ENCODE measurements around the gene CBLN1. TPM values are rescaled to one million over a fixed set of nuclear protein-coding genes. Genes with fewer than 3 reads are reported as not detected.

The CBLN1 gene
- total RNA-seq, 1 experiment from 2014 or later = not detected

DNA sequence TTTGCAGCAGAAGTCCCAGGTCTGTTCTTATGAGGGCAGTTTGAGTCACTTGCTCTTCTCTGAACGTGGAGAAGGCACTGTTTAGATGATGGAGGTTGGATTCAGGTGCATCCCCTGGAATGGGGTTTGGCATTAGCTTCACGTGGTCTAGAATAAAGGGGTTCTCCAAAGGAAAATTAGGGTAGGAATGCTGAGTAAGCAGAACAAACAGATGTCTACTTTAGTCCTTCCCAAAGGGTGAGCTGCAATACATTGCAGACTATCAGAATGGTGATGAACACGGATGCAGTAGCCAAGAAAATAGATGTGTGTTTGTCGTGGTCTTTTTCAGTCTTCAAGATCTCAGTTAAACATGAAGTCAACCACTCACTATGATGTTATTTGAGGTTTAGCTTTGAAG is 3.3 kb upstream of the CBLN1 start:
- intact Hi-C loops (cut with micrococcal nuclease; ENCODE audit: unreplicated experiment) = no loop called here
- Histone ChIP-seq H3K27ac (no peak overlapping the region), H4K20me1 (ENCODE audit: insufficient read depth) (no peaks in the 10 kb centered on the region), H2AFZ (no peak overlapping the region), H3K9me3 (ENCODE audit: insufficient read depth, low read depth) (no peaks in the 10 kb centered on the region), H3K9me2 (ENCODE audit: insufficient read depth) (no peaks in the 10 kb centered on the region), H3K4me3 (no peak overlapping the region), H3K4me1 (replicated peaks; ENCODE audit: insufficient read depth) (no peaks in the 10 kb centered on the region), H3K36me3 (ENCODE audit: low read depth) (no peaks in the 10 kb centered on the region), H3K79me2 (ENCODE audit: low read depth) (no peaks in the 10 kb centered on the region), H3K4me2 (no peak overlapping the region), H3K27me3 (ENCODE audit: insufficient read depth, low read depth) (no peaks in the 10 kb centered on the region), H3F3A (ENCODE audit: insufficient read depth, low read depth) (no peaks in the 10 kb centered on the region)
- no peak for TF ChIP-seq EZH2 (IDR thresholded peaks at IDR 0.05; ENCODE audit: low read depth)
- no peak for TF ChIP-seq CTCF (conservative IDR thresholded peaks at IDR 0.05)
- CTCF ChIA-PET = no interaction called here
- DNase-seq = no peak
- POLR2A ChIA-PET (ENCODE audit: unreplicated experiment) = no interaction called here
- no TSS peak for BruUV-seq (replicated peaks)

GRCh38 chr16:49283376-49284049 is 1.9 kb upstream of the CBLN1 start:
- Histone ChIP-seq H3K9me2 (ENCODE audit: insufficient read depth) (no peaks in the 10 kb centered on the region), H4K20me1 (ENCODE audit: insufficient read depth) (no peaks in the 10 kb centered on the region), H3K79me2 (ENCODE audit: low read depth) (no peaks in the 10 kb centered on the region), H3K9me3 (ENCODE audit: insufficient read depth, low read depth) (no peaks in the 10 kb centered on the region), H3K36me3 (ENCODE audit: low read depth) (no peaks in the 10 kb centered on the region), H3K4me3 (no peak overlapping the region), H3F3A (ENCODE audit: insufficient read depth, low read depth) (no peaks in the 10 kb centered on the region), H3K4me2 (no peak overlapping the region), H3K27me3 (ENCODE audit: insufficient read depth, low read depth) (peaks cover 9% of the 10 kb centered on the region; the same call in 1 of the 2 replicates), H2AFZ (no peak overlapping the region), H3K4me1 (replicated peaks; ENCODE audit: insufficient read depth) (no peaks in the 10 kb centered on the region), H3K27ac (no peak overlapping the region)
- no TSS peak for BruUV-seq (replicated peaks)
- intact Hi-C loops (cut with micrococcal nuclease; ENCODE audit: unreplicated experiment) = no loop called here
- POLR2A ChIA-PET (ENCODE audit: unreplicated experiment) = no interaction called here
- CTCF ChIA-PET = no interaction called here
- no peak for TF ChIP-seq EZH2 (IDR thresholded peaks at IDR 0.05; ENCODE audit: low read depth)
- no peak for TF ChIP-seq CTCF (conservative IDR thresholded peaks at IDR 0.05)
- DNase-seq = no peak

GRCh38 chr16:49282690-49283375 is 1.2 kb upstream of the CBLN1 start:
- Histone ChIP-seq H3K4me2 (no peak overlapping the region), H3K9me2 (ENCODE audit: insufficient read depth) (no peaks in the 10 kb centered on the region), H3K27ac (no peak overlapping the region), H3K79me2 (ENCODE audit: low read depth) (no peaks in the 10 kb centered on the region), H3K4me1 (replicated peaks; ENCODE audit: insufficient read depth) (no peaks in the 10 kb centered on the region), H3K4me3 (no peak overlapping the region), H3K27me3 (ENCODE audit: insufficient read depth, low read depth) (peaks cover 15% of the 10 kb centered on the region; the same call in 1 of the 2 replicates), H3K9me3 (ENCODE audit: insufficient read depth, low read depth) (no peaks in the 10 kb centered on the region), H3K36me3 (ENCODE audit: low read depth) (no peaks in the 10 kb centered on the region), H2AFZ (no peak overlapping the region), H4K20me1 (ENCODE audit: insufficient read depth) (no peaks in the 10 kb centered on the region), H3F3A (ENCODE audit: insufficient read depth, low read depth) (no peaks in the 10 kb centered on the region)
- POLR2A ChIA-PET (ENCODE audit: unreplicated experiment) = no interaction called here
- intact Hi-C loops (cut with micrococcal nuclease; ENCODE audit: unreplicated experiment) = no loop called here
- no peak for DNase-seq
- TF ChIP-seq EZH2 (IDR thresholded peaks at IDR 0.05; ENCODE audit: low read depth) = no peak
- TF ChIP-seq CTCF (conservative IDR thresholded peaks at IDR 0.05) = no peak
- no TSS peak for BruUV-seq (replicated peaks)
- CTCF ChIA-PET = no interaction called here
